Esophagus muscularis mucosa (tissue), 4 donors: ENCODE data around the gene PIP4K2A. TPM values are rescaled to one million over a fixed set of nuclear protein-coding genes. Genes with fewer than 3 reads are reported as not detected.

Experiments
- DNase-seq: peaks from one replicate; pipeline ENCODE4 v3.0.0-alpha.2; 2017; ENCODE audit errors: extremely low spot score
- H3K27ac ChIP-seq, 4 donors: fragments of 200-600 bp; sonication (generic); replicated peaks in 1 of 4; 1 replicate in 3 of 4; 2 replicates in 1 of 4; pipeline ENCODE4 v1.5.1; 2016 to 2019; ENCODE audit warnings: mild to moderate bottlenecking in 1 of 4
- H3K27me3 ChIP-seq, 4 donors: fragments of 200-600 bp; sonication (generic); one replicate each; pipeline versions ENCODE4 v1.5.1 to v1.6.0; 2016 to 2019
- H3K36me3 ChIP-seq, 4 donors: fragments of 200-600 bp; sonication (generic); one replicate each; pipeline ENCODE4 v1.5.1; 2016 to 2019
- H3K4me1 ChIP-seq, 4 donors: fragments of 200-600 bp; sonication (generic); one replicate each; pipeline ENCODE4 v1.5.1; 2016 to 2019
- H3K4me3 ChIP-seq, 4 donors: fragments of 200-600 bp; sonication (generic); 1 replicate in 2 of 4; 2 replicates in 2 of 4; pipeline ENCODE4 v1.5.1; 2016 to 2019; ENCODE audit warnings: mild to moderate bottlenecking in 4 of 4, moderate library complexity in 1 of 4
- H3K9me3 ChIP-seq, 4 donors: fragments of 200-600 bp; sonication (generic); 1 replicate in 3 of 4; 2 replicates in 1 of 4; pipeline ENCODE4 v1.5.1; 2016 to 2019
- EP300 ChIP-seq: sonication (generic); formaldehyde crosslinking; IDR thresholded peaks from one replicate; pipeline ENCODE4 v1.6.1; 2017; ENCODE audit warnings: antibody characterized with exemption
- POLR2A ChIP-seq: fragments of 450-650 bp; IDR thresholded peaks from one replicate; pipeline ENCODE4 v1.6.1; 2017; ENCODE audit warnings: antibody characterized with exemption, moderate library complexity, mild to moderate bottlenecking, low read depth
- POLR2AphosphoS5 ChIP-seq, 2 donors: sonication (generic); formaldehyde crosslinking; IDR thresholded peaks; one replicate each; pipeline ENCODE4 v1.6.1; 2017; ENCODE audit warnings: antibody characterized with exemption in 2 of 2
- WGBS: methylation state at CpG from one replicate; pipeline ENCODE4 v1.1.5; 2018; 5-methylcytosine and 5-hydroxymethylcytosine counted together
- intact Hi-C: fragments of 100-400 bp; cut with DNase I; formaldehyde crosslinking; loops from one replicate; pipeline ENCODE4 v1.15.1; 2023
- total RNA-seq, 4 donors: library from RNA; depleted of rRNA; stranded (reverse); fragments of >200 nt; gene quantifications; one replicate each; pipeline versions ENCODE4 v1.1.0 to v1.2.1, GENCODE V29; 2016
- TF ChIP-seq, protein P1 (sequence below), 3 experiments: fragments of 200-600 bp in 2 of 3; fragments of 450-650 bp in 1 of 3; sonication (generic) in 2 of 3; IDR thresholded peaks; one replicate each; pipeline ENCODE4 v1.5.1; 2017 to 2019; ENCODE audit warnings: antibody characterized with exemption in 3 of 3, mild to moderate bottlenecking in 2 of 3, moderate library complexity in 1 of 3

PIP4K2A gene
- total RNA-seq, 4 donors from 2014 or later = 26.2 to 34.3 (median 32.5) TPM

DNA sequence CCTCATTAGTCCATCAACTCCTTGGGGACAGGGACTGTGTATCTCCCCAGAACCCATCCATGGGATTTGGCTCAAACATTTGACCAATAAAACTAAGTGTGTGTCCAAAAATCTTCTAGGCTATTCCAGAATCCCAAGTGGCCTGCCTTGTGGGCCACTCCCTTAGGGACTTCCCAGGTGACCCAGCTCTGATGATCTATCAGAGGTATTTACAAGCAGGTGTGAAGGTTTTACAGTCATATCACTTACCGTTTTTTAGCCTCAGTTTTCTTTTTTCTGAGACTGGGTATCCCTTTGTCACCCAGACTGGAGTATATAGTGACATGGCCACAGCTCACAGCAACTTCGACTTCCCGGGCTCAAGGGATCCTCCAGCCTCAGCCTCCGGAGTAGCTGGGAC is 64.4 kb downstream of the PIP4K2A start:
- no peak for DNase-seq
- intact Hi-C loops = no loop called here
- 95% methylated on average over 4 of the region's 4 CpGs for WGBS
- no peak overlapping the region for H3K27ac ChIP-seq
- no peaks in the 10 kb centered on the region for H3K27me3 ChIP-seq
- H3K36me3 ChIP-seq = no peaks in the 10 kb centered on the region
- no peaks in the 10 kb centered on the region for H3K9me3 ChIP-seq
- peaks cover 27 to 47% (median 36%) of the 10 kb centered on the region in 4 donors for H3K4me1 ChIP-seq
- no peak overlapping the region for H3K4me3 ChIP-seq
- no peak for TF ChIP-seq POLR2A
- no peak for TF ChIP-seq POLR2AphosphoS5 (IDR thresholded peaks at IDR 0.05)

GRCh38 chr10:22649390-22649841 is 65.0 kb downstream of the PIP4K2A start:
- Histone ChIP-seq H3K27me3 (no peaks in the 10 kb centered on the region), H3K4me3 (no peak overlapping the region), H3K36me3 (no peaks in the 10 kb centered on the region), H3K27ac (no peak overlapping the region), H3K4me1 (peaks cover 27 to 42% (median 35%) of the 10 kb centered on the region in 4 donors), H3K9me3 (no peaks in the 10 kb centered on the region)
- TF ChIP-seq, protein P1, sequence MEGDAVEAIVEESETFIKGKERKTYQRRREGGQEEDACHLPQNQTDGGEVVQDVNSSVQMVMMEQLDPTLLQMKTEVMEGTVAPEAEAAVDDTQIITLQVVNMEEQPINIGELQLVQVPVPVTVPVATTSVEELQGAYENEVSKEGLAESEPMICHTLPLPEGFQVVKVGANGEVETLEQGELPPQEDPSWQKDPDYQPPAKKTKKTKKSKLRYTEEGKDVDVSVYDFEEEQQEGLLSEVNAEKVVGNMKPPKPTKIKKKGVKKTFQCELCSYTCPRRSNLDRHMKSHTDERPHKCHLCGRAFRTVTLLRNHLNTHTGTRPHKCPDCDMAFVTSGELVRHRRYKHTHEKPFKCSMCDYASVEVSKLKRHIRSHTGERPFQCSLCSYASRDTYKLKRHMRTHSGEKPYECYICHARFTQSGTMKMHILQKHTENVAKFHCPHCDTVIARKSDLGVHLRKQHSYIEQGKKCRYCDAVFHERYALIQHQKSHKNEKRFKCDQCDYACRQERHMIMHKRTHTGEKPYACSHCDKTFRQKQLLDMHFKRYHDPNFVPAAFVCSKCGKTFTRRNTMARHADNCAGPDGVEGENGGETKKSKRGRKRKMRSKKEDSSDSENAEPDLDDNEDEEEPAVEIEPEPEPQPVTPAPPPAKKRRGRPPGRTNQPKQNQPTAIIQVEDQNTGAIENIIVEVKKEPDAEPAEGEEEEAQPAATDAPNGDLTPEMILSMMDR (IDR thresholded peaks at IDR 0.05) = no peak
- TF ChIP-seq EP300 = no peak
- no peak for TF ChIP-seq POLR2A
- no peak for TF ChIP-seq POLR2AphosphoS5 (IDR thresholded peaks at IDR 0.05)
- no peak for DNase-seq
- intact Hi-C loops = no loop called here
- 59% methylated on average over 9 of the region's 9 CpGs for WGBS

DNA sequence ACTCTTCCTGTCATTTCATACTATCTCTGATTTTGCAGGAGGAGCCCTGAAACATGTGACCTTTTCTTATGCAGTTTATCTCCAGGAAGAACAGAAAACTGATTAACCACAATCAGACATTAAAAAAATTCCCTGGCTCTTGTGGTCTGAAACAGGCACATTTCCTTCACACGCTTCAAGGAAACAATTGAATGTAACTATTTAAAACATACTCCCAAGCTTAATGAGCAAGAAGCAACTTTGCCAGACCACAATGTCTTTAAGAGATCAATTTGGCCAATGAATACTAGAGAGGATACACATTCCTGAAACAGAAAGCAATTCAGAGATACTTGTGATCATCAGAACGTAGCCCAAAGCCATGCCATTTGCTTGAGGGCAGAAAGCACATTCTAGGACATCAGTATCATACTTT is 65.8 kb downstream of the PIP4K2A start:
- peaks cover 27 to 41% (median 35%) of the 10 kb centered on the region in 4 donors for H3K4me1 ChIP-seq
- H3K36me3 ChIP-seq = no peaks in the 10 kb centered on the region
- H3K27me3 ChIP-seq = no peaks in the 10 kb centered on the region
- TF ChIP-seq POLR2A (no peak), EP300 (no peak), POLR2AphosphoS5 (IDR thresholded peaks at IDR 0.05) (no peak)
- TF ChIP-seq, protein P1 (IDR thresholded peaks at IDR 0.05) = no peak
- peak overlapping the region in 3 of 4 donors; percentile 5 to 25 (median 6) for H3K27ac ChIP-seq
- no peaks in the 10 kb centered on the region for H3K9me3 ChIP-seq
- 29% methylated on average over 2 of the region's 2 CpGs for whole genome bisulfite sequencing
- peak overlapping the region in 1 of 4 donors; percentile 14 for H3K4me3 ChIP-seq
- no peak for DNase-seq
- intact Hi-C loops = no loop called here

- no peak for DNase-seq
- no peaks in the 10 kb centered on the region for H3K36me3 ChIP-seq
- 78% methylated on average over 5 of the region's 5 CpGs for WGBS
- H3K9me3 ChIP-seq = no peaks in the 10 kb centered on the region
- TF ChIP-seq EP300 = no peak
- TF ChIP-seq POLR2AphosphoS5 (IDR thresholded peaks at IDR 0.05) = no peak
- TF ChIP-seq, protein P1 (IDR thresholded peaks at IDR 0.05) = no peak
- no peak for TF ChIP-seq POLR2A
- peak overlapping the region in 1 of 4 donors; percentile 15 for H3K27ac ChIP-seq
- intact Hi-C loops = no loop called here
- peaks cover 27 to 41% (median 35%) of the 10 kb centered on the region in 4 donors for H3K4me1 ChIP-seq
- no peaks in the 10 kb centered on the region for H3K27me3 ChIP-seq
- H3K4me3 ChIP-seq = no peak overlapping the region
These were observed 67.1 kb downstream of the PIP4K2A start for GRCh38 chr10:22647244-22647643.

DNA sequence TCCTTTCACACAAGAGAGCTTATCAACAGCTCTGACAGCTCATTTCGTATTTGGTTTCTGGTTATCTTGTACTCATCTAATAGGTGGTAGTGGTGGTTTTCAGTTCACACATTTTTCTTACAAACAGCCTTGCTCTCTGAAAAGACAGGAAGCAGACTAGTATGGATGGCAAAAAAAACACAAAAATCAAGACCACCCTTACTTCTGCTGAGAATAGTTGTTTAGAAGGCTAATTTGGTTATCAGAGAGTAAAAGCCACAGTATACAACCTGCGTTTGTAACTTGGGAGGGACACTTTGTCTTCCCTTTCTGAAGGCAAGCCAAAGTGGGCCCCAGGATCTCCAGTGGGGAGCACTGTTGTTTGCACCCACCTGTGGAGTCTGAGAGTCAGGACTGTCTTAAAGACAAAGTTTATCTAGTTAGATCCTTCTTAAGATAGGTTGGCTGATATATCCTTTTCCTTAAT is 68.0 kb downstream of the PIP4K2A start:
- Histone ChIP-seq H3K27ac (no peak overlapping the region), H3K4me1 (peaks cover 21 to 36% (median 30%) of the 10 kb centered on the region in 4 donors), H3K4me3 (no peak overlapping the region), H3K9me3 (no peaks in the 10 kb centered on the region), H3K36me3 (no peaks in the 10 kb centered on the region), H3K27me3 (no peaks in the 10 kb centered on the region)
- 84% methylated on average over 2 of the region's 2 CpGs for WGBS
- no peak for DNase-seq
- intact Hi-C loops = no loop called here
- no peak for TF ChIP-seq EP300
- TF ChIP-seq, protein P1 (IDR thresholded peaks at IDR 0.05) = no peak
